Stimulated activated CD4-positive, alpha-beta T cell treated with anti-CD3 and anti-CD28 coated beads, Interleukin-12 subunit alpha, Interleukin-12 subunit beta, amount 100 ng/mL, for 4 hours (primary cell): ENCODE results near the gene FSIP1.

ENCODE experiments used
- DNase-seq: peaks from one replicate; pipeline ENCODE4 v3.0.0-alpha.2; 2020

FSIP1 gene

GRCh38 chr15:39641191-39641889 lies 141.3 kb downstream of the FSIP1 start:
- DNase-seq = no peak

- no peak for DNase-seq
These were observed 142.0 kb downstream of the FSIP1 start for GRCh38 chr15:39640665-39641064.

GRCh38 chr15:39639037-39639436 lies 143.6 kb downstream of the FSIP1 start:
- DNase-seq = no peak

- DNase-seq = no peak
These were observed 144.6 kb downstream of the FSIP1 start for GRCh38 chr15:39638041-39638440.

GRCh38 chr15:39631357-39631756 lies 151.3 kb downstream of the FSIP1 start:
- no peak for DNase-seq

GRCh38 chr15:39629906-39630305 lies 152.7 kb downstream of the FSIP1 start:
- no peak for DNase-seq

GRCh38 chr15:39629371-39629770 lies 153.3 kb downstream of the FSIP1 start:
- DNase-seq = peak; percentile 44

GRCh38 chr15:39628546-39629257 lies 153.9 kb downstream of the FSIP1 start:
- DNase-seq = no peak

GRCh38 chr15:39628144-39628508 lies 154.5 kb downstream of the FSIP1 start:
- DNase-seq = no peak

GRCh38 chr15:39627451-39628143 lies 155.0 kb downstream of the FSIP1 start:
- DNase-seq = no peak

- DNase-seq = no peak
These were observed 156.8 kb downstream of the FSIP1 start for GRCh38 chr15:39625856-39626255.

GRCh38 chr15:39625451-39625850 lies 157.2 kb downstream of the FSIP1 start:
- no peak for DNase-seq

GRCh38 chr15:39624806-39625205 lies 157.8 kb downstream of the FSIP1 start:
- peak; percentile 8 for DNase-seq

GRCh38 chr15:39623529-39623931 lies 159.1 kb downstream of the FSIP1 start:
- no peak for DNase-seq

GRCh38 chr15:39622660-39623516 lies 159.8 kb downstream of the FSIP1 start:
- DNase-seq = no peak

- no peak for DNase-seq
These were observed 160.7 kb downstream of the FSIP1 start for GRCh38 chr15:39621976-39622375.

GRCh38 chr15:39621210-39621609 lies 161.4 kb downstream of the FSIP1 start:
- no peak for DNase-seq

GRCh38 chr15:39618063-39618823 lies 164.4 kb downstream of the FSIP1 start:
- DNase-seq = no peak

- no peak for DNase-seq
These were observed 165.7 kb downstream of the FSIP1 start for GRCh38 chr15:39616731-39617455.

- DNase-seq = no peak
These were observed 168.8 kb downstream of the FSIP1 start for GRCh38 chr15:39613861-39614260.

GRCh38 chr15:39613271-39613670 lies 169.4 kb downstream of the FSIP1 start:
- DNase-seq = no peak

- no peak for DNase-seq
These were observed 172.0 kb downstream of the FSIP1 start for GRCh38 chr15:39610665-39611064.
